ENCODE results near the gene LIME1. TPM values are rescaled to one million over a fixed set of nuclear protein-coding genes. Genes with fewer than 3 reads are reported as not detected.

LIME1 gene
- total RNA-seq, 1 donor from 2014 or later: 0.47 TPM

GRCh38 chr20:63782051-63782471, 45.6 kb downstream of the LIME1 start:
- H3F3A ChIP-seq (ENCODE audit: low read depth): peaks cover 10% of the 10 kb centered on the region
- Mint-ChIP-seq H3K27me3 (ENCODE audit: insufficient read depth, low read depth) (peaks cover 6% of the 10 kb centered on the region), H3K27ac (no peak overlapping the region), H3K4me1 (peaks cover 26% of the 10 kb centered on the region), H3K9me3 (no peaks in the 10 kb centered on the region), H3K36me3 (peaks cover 2% of the 10 kb centered on the region), H3K4me3 (no peak overlapping the region)
- TF ChIP-seq EZH2phosphoT487 (IDR thresholded peaks at IDR 0.05) (no peak), CTCF (IDR thresholded peaks at IDR 0.05) (no peak), EZH2 (IDR thresholded peaks at IDR 0.05) (no peak)
- no peak overlapping the region for H3K4me3 ChIP-seq
- no peak for DNase-seq (ENCODE audit: low spot score)
- H3K9me3 ChIP-seq (ENCODE audit: low read depth): no peaks in the 10 kb centered on the region
- no peak overlapping the region for H3K27ac ChIP-seq
- no peak overlapping the region for H2AFZ ChIP-seq (replicated peaks)
- no peak overlapping the region for H3K9ac ChIP-seq
- H3K27me3 ChIP-seq: no peaks in the 10 kb centered on the region
- H4K20me1 ChIP-seq (ENCODE audit: low read depth): peaks cover 3% of the 10 kb centered on the region
- H3K4me2 ChIP-seq: no peak overlapping the region
- H3K36me3 ChIP-seq: no peaks in the 10 kb centered on the region
- H3K4me1 ChIP-seq: peaks cover 8% of the 10 kb centered on the region
- H3K79me2 ChIP-seq (ENCODE audit: low read depth): peaks cover 7% of the 10 kb centered on the region

- peaks cover 3% of the 10 kb centered on the region for H4K20me1 ChIP-seq (ENCODE audit: low read depth)
- H3K4me1 Mint-ChIP-seq: peaks cover 30% of the 10 kb centered on the region
- H3K4me2 ChIP-seq: no peak overlapping the region
- no peak for DNase-seq (ENCODE audit: low spot score)
- no peak overlapping the region for H3K4me3 ChIP-seq
- no peak overlapping the region for H3K27ac Mint-ChIP-seq
- H3K9me3 Mint-ChIP-seq: no peaks in the 10 kb centered on the region
- TF ChIP-seq EZH2phosphoT487 (IDR thresholded peaks at IDR 0.05) (no peak), EZH2 (IDR thresholded peaks at IDR 0.05) (no peak), CTCF (IDR thresholded peaks at IDR 0.05) (no peak)
- H3K27me3 ChIP-seq: no peaks in the 10 kb centered on the region
- H3K36me3 ChIP-seq: no peaks in the 10 kb centered on the region
- peaks cover 6% of the 10 kb centered on the region for H3K27me3 Mint-ChIP-seq (ENCODE audit: insufficient read depth, low read depth)
- peaks cover 2% of the 10 kb centered on the region for H3K36me3 Mint-ChIP-seq
- no peak overlapping the region for H2AFZ ChIP-seq (replicated peaks)
- H3K9me3 ChIP-seq (ENCODE audit: low read depth): no peaks in the 10 kb centered on the region
- peaks cover 8% of the 10 kb centered on the region for H3K4me1 ChIP-seq
- no peak overlapping the region for H3K9ac ChIP-seq
- no peak overlapping the region for H3K4me3 Mint-ChIP-seq
- peaks cover 2% of the 10 kb centered on the region for H3K79me2 ChIP-seq (ENCODE audit: low read depth)
- peaks cover 10% of the 10 kb centered on the region for H3F3A ChIP-seq (ENCODE audit: low read depth)
- H3K27ac ChIP-seq: no peak overlapping the region
Observed at GRCh38 chr20:63782521-63782971, 46.1 kb downstream of the LIME1 start.

- H3K36me3 ChIP-seq: no peaks in the 10 kb centered on the region
- DNase-seq (ENCODE audit: low spot score): no peak
- TF ChIP-seq EZH2phosphoT487 (IDR thresholded peaks at IDR 0.05) (no peak), EZH2 (IDR thresholded peaks at IDR 0.05) (no peak), CTCF (IDR thresholded peaks at IDR 0.05) (no peak)
- H3K27ac ChIP-seq: no peak overlapping the region
- H3K4me1 ChIP-seq: peaks cover 8% of the 10 kb centered on the region
- H3K27ac Mint-ChIP-seq: peak overlapping the region; percentile 87
- peaks cover 10% of the 10 kb centered on the region for H3F3A ChIP-seq (ENCODE audit: low read depth)
- H4K20me1 ChIP-seq (ENCODE audit: low read depth): peaks cover 3% of the 10 kb centered on the region
- no peaks in the 10 kb centered on the region for H3K9me3 ChIP-seq (ENCODE audit: low read depth)
- no peak overlapping the region for H3K9ac ChIP-seq
- H2AFZ ChIP-seq (replicated peaks): no peak overlapping the region
- H3K27me3 Mint-ChIP-seq (ENCODE audit: insufficient read depth, low read depth): peaks cover 6% of the 10 kb centered on the region
- peaks cover 2% of the 10 kb centered on the region for H3K36me3 Mint-ChIP-seq
- no peak overlapping the region for H3K4me3 ChIP-seq
- no peak overlapping the region for H3K4me3 Mint-ChIP-seq
- H3K79me2 ChIP-seq (ENCODE audit: low read depth): no peaks in the 10 kb centered on the region
- H3K27me3 ChIP-seq: no peaks in the 10 kb centered on the region
- no peaks in the 10 kb centered on the region for H3K9me3 Mint-ChIP-seq
- H3K4me2 ChIP-seq: no peak overlapping the region
- H3K4me1 Mint-ChIP-seq: peaks cover 27% of the 10 kb centered on the region
Observed at GRCh38 chr20:63783970-63784369, 47.5 kb downstream of the LIME1 start.
